Daoy (cell line): ENCODE measurements around the gene PARN. TPM values are rescaled to one million over a fixed set of nuclear protein-coding genes. Genes with fewer than 3 reads are reported as not detected.
A peak's percentile ranks its signal among the peaks of the same experiment; 100 is the strongest.
"Not testable (repeated sequence)": the region's sequence is repeated elsewhere in the genome, so short reads cannot be mapped to it uniquely, and the experiment has no call there.

Source experiments
- DNase-seq: peaks from one replicate; pipeline ENCODE4 v3.0.0-alpha.2; 2015; ENCODE audit warnings: low read depth
- total RNA-seq: library from RNA; depleted of rRNA; stranded (reverse); fragments of >200 nt; shearing (Covaris generic); gene quantifications from 2 replicates; pipeline ENCODE4 v1.2.3, GENCODE V29; 2014

The PARN gene
- total RNA-seq, 1 experiment from 2014 or later = 51.1 TPM

GRCh38 chr16:14437426-14437825, 192.6 kb downstream of the PARN start:
- no peak for DNase-seq

GRCh38 chr16:14436401-14436955, 193.6 kb downstream of the PARN start:
- DNase-seq = no peak

- DNase-seq = no peak
Measured at GRCh38 chr16:14434860-14435259, 195.2 kb downstream of the PARN start.

GRCh38 chr16:14428971-14429637, 201.0 kb downstream of the PARN start:
- not testable (repeated sequence) for DNase-seq

- DNase-seq = no peak
Measured at GRCh38 chr16:14428043-14428442, 202.0 kb downstream of the PARN start.

- peak; percentile 82 for DNase-seq
Measured at GRCh38 chr16:14427371-14427948, 202.6 kb downstream of the PARN start.

GRCh38 chr16:14424595-14424994, 205.5 kb downstream of the PARN start:
- DNase-seq = no peak

- no peak for DNase-seq
Measured at GRCh38 chr16:14423344-14423743, 206.7 kb downstream of the PARN start.

- no peak for DNase-seq
Measured at GRCh38 chr16:14420721-14421488, 209.2 kb downstream of the PARN start.

GRCh38 chr16:14420243-14420642, 209.8 kb downstream of the PARN start:
- DNase-seq = not testable (repeated sequence)

- no peak for DNase-seq
Measured at GRCh38 chr16:14419817-14420216, 210.2 kb downstream of the PARN start.

- DNase-seq = no peak
Measured at GRCh38 chr16:14418795-14419225, 211.2 kb downstream of the PARN start.

GRCh38 chr16:14416184-14416583, 213.9 kb downstream of the PARN start:
- no peak for DNase-seq

- no peak for DNase-seq
Measured at GRCh38 chr16:14415291-14415690, 214.8 kb downstream of the PARN start.

GRCh38 chr16:14409563-14409962, 220.5 kb downstream of the PARN start:
- DNase-seq = peak; percentile 88

- DNase-seq = no peak
Measured at GRCh38 chr16:14407786-14408399, 222.2 kb downstream of the PARN start.

GRCh38 chr16:14405611-14406537, 224.2 kb downstream of the PARN start:
- peak; percentile 25 for DNase-seq

- DNase-seq = not testable (repeated sequence)
Measured at GRCh38 chr16:14403001-14403389, 227.1 kb downstream of the PARN start.

- not testable (repeated sequence) for DNase-seq
Measured at GRCh38 chr16:14402114-14403000, 227.7 kb downstream of the PARN start.

- DNase-seq = peak; percentile 48
Measured at GRCh38 chr16:14401711-14402061, 228.4 kb downstream of the PARN start.
